Astrocyte (in vitro differentiated cells and primary cell): Measurements from ENCODE around the gene AFF3.

Experiments
- CTCF ChIP-seq: IDR thresholded peaks from 2 replicates; pipeline ENCODE4 v1.5.1; 2011; ENCODE audit warnings: low read depth, mild to moderate bottlenecking, inconsistent platforms, low read length, moderate library complexity; ENCODE audit not compliant: insufficient read depth
- EZH2 ChIP-seq: IDR thresholded peaks from 2 replicates; pipeline ENCODE4 v1.6.1; 2012; ENCODE audit warnings: mild to moderate bottlenecking, low read length, inconsistent platforms; ENCODE audit not compliant: insufficient read depth

DNA sequence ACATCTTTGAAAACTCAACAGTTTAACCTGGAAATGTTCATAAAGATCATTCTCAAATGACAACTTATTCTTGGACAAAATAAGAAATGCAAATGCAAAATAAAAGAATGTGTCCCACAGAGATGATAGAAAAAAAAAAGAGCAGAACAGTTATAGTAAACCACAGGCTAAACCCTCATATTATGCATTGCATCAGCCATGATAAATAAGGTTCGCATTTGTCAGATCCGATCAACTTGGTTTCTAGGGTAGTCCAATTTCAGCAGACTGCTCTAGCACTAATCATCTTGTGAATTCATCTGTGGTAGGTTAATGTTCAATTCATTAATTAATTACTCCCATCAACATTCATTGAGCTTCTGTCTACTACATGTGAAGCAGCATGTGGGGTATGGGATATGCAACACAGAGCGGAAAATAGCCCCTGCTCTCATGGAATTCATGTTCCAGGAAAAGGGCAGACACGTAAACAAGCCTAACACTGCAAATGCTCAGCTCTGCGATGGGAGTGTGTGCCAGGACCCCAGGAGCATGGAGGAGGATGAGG, 336.4 kb downstream of the AFF3 start:
- no peak for TF ChIP-seq CTCF
- TF ChIP-seq EZH2: no peak
